OCI-M1 (cell line): ENCODE results near the gene MTAP.
A peak's percentile ranks its signal among the peaks of the same experiment; 100 is the strongest.

Experiments
- DNase-seq: peaks from one replicate; lab custom pipeline; 2025; lab: John Stamatoyannopoulos, UW

Gene MTAP

DNA sequence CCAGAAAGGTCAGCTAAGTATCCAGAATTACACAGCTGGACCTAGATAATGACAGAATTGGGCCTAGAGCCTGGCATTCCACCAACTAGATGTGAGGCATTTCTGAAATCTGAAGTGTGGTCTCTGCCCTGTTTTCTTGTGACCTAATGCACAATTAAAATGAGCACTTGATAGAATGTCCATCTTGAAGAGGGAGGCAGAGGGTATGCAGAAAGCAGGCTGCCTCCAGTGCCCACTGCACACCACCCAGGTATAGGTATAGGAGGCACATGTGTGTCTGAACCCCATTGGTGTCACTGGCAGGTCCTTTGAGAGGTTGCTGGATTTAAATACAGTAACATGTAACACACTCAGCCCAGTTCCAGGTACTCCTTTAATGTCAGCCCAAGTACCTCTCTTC lies 2.4 kb downstream of the MTAP start:
- DNase-seq = no peak

DNA sequence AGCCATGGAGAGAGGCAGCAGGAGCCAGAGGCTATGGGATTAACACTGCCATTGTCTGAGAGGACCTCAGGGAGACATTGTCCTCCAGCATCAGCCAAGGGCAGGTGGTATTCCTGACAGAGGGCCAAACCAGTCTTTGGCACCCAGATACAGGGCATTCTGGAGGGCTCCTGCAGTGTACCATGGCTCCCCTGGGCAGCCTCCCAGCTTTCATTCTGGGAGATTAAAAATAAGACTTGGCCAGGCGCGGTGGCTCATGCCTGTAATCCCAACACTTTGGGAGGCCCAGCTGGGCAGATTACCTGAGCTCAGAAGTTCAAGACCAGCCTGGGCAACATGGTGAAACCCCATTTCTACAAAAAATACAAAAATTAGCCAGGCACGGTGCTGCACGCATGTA lies 4.2 kb downstream of the MTAP start:
- DNase-seq = no peak

DNA sequence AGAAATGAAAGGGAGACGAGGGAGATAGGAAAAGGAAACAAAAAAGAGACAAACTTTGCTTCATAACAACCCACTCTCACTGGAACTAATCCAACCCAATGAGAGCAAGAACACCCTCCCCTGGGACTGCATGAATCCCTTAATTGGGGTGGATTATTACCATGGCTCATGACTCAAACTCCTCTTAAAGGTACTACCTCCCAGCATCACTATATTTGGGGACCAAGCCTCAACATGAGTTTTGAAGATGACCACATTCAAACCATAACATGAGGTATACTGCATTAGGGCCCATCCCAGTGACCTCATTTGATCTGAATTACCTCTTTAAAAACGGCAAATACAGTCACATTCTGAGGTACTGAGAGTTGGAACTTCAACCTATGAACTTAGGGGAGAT lies 8.0 kb downstream of the MTAP start:
- no peak for DNase-seq

DNA sequence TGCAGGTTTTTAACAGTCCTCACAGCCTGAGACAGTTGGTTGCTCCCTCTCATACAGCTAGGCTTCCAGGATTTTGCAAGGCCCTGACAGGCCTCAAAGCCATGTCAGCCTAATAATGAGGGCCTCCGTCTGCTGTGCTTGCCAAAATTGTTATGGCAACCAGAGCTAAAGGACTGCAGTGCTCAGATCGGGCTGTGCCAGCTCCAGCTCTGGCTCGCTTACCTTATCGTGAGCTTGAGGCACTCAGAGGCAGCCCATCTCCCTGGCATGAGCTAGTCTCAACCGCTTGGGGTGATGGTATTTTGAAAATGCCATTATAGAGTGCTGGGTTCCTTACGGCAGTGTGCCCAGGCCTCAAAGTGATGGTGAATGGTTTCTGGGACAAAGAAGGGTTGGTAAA lies 8.4 kb downstream of the MTAP start:
- no peak for DNase-seq

DNA sequence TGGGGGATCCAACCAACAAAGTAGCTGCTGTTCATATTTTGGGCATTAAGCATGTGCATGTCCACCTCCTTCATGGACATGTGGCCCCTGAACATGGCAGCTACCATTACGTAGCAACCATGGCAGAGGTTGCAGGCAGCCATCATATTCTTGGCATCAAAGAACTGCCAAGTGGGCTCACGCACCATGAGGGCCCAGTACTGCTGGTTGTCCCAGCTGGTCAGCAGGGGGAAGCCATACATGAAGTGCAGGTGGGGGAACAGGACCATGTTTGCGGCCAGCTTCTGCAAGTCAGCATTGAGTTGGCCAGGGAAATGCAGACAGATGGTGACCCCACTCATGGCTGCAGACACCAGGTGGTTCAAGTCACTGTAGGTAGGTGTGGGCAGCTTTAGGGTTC lies 9.5 kb downstream of the MTAP start:
- DNase-seq = no peak

DNA sequence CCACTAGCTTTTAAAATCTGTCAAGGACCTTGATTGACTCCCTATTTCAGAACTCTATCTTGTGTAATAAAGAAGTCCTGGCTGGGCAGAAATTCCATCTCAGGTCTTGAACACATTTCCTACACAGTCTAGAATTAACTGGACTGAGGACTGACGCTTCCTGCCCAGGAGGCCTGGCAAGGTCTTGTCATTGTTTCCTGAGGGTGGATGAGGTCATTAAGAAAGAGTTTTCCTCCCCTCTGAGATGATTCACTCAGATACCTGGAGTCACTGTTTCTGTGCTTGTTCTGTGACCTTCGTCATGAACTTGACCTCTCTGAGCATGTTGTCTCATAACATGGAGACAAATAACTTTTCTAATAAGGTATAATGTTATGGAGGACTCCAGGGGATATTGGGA lies 10.0 kb downstream of the MTAP start:
- no peak for DNase-seq

DNA sequence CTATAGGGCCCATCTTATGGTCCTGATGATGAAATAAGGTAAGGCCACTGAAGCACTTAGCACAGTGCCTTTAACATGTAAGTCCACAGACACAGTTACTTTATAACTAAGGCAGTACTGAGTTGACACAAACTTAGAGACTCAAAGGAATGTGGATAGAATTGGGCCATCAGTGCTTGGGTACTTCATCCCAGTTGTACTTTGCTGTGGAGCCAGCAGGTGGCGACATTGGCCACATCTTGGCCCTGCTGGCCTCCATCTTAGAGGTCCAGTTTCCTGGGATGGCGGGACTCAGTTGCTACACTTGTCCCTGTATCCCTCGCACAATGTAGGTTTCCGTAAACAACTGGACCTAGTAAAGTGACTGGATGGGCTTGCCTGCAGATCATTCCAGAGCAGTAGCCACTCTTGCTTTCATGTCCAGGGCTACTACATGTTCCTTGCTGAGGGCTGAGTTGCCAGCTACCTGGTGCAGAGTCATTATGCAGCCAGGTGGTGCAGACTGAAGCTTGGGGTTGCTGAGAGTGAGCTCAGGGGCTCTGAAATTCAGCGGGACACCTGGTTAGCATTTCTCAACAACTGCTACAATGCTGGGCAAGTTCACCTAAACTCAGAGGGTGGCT lies 10.6 kb downstream of the MTAP start:
- peak; percentile 81 for DNase-seq

DNA sequence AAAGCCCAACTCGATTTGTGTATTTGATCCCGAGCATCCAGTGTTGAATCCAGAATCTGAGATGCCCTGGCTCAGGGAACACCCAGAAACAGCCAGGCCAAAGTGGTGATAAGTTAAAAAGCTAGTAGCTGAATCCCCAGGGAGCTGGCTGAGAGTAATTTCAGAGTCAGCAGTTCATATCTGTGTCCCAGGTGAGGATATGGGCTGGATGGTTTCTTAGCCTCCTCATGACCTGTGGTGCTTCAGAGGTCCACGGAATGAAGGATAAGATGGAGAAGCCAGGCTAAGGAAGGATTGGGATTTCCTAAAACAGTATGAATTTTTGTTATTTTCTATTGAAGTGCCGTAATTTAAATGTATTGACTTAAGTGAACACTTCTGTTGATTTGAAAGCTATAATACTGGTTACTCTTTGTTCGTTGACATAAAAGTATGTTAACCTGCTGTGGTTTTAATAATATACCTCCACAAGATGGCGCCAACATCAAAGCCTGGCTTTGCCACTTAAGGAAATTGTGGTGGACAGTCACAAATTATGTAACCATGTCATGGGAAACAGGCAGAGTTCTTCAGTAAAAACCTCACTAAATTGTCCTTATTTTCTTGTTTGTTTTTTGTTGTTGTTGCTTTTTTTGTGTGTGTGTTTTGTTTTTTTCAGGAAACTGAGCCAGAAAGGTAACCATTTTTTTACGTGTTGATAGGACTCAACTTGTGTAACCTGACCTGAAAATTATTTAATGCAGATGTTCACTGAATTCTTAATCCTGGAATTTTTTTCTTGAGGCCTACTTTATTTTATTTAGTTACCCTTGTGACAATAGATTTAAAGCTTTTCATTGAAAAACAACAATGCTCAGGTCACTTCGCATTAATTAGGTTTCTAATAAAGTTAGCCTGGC lies 11.4 kb downstream of the MTAP start:
- peak; percentile 84 for DNase-seq

DNA sequence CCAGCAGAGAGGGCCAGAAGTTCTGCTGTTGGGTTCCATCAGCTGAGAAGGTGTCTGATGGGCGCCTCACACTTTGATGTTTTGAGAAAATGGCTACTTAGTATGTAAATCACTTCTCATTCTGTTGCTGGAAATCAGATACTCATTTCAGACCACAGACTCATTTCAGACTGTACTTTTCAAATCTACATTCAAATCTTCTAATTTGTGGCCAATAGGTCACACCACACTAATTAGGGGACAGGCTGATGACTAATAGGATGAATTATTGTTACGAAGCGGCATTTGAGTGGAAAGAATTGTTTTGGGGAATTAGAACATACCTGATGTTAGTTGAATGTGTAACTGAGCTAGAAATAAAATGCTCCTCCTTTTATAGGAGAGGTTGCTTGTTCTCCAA lies 13.2 kb downstream of the MTAP start:
- DNase-seq = no peak

DNA sequence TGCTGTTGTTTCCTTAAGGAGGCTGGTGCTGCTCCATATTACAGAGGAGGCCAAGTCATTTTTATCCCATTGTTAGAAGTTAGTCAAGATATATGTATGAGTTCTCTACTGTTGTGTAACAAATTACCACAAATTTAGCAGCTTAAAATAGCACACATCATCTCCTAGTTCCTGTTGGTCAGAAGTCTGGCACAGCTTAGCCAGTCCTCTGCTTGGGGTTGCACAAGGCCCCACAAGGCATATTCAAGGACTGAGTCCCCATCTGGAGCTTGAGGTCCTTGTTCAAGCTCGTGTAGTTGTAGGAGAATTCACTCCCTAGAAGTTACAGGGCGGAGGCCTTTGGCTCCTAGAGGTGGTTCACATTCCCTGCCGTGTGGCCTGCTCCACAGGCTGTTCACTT lies 14.7 kb downstream of the MTAP start:
- DNase-seq = no peak

DNA sequence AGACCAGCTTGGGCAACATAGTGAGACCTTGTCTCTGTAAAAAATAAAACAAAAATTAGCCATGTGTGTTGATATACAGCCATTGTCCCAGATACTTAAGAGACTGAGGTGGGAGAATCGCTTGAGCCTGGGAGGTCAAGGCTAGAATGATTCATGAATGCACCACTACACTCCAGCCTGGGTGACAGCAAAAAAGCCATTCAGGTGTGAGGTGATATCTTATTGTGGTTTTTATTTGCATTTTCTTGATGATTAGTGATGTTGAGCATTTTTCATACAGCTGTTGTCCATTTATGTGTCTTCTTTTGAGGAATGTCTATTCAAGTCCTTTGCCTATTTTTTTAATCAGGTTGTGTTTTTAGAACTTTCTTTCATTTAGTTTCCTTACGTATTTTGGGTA lies 23.2 kb downstream of the MTAP start:
- no peak for DNase-seq

DNA sequence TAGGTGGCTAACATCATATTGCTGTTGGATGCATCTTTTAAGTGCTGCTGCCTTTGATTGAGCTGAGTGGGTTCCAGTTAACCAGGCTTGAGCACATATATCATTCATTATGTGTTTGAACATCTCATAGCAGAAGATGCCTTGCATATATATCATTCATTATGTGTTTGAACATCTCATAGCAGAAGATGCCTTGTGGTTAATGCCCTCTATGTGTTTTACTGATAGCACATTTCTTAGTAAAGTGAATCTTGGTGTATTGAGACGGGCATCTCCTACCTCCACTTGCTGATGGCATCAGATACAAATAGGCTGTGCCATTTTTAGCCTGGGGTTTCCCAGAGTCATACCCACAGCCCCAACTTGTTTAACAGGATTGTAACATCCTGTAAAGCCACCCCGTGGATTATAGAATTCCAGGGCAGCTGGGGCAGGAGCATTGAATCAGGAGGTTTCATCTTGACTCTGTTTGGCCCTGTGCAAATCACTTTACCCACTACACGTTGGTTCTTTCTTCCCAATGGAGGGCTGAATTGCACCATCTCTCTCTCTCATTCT lies 26.5 kb downstream of the MTAP start:
- no peak for DNase-seq

DNA sequence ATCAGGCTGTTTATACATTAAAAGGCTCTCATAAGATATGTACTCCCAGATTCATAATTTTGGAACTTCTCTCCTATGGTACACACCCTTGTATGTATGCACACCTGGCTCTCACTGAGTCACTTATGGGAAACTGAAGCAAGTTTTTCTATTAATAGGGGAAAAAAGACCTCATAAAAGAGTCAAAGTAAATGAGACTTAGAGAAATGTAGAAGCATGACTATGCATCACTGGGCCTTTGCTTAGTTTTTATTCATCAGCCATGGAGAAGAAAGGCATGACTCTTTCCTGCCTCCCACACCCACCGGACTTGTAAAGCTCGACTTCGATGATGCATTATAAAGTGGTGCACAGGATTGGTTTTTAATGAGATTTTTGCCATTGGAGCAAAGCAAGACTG lies 28.2 kb downstream of the MTAP start:
- no peak for DNase-seq

DNA sequence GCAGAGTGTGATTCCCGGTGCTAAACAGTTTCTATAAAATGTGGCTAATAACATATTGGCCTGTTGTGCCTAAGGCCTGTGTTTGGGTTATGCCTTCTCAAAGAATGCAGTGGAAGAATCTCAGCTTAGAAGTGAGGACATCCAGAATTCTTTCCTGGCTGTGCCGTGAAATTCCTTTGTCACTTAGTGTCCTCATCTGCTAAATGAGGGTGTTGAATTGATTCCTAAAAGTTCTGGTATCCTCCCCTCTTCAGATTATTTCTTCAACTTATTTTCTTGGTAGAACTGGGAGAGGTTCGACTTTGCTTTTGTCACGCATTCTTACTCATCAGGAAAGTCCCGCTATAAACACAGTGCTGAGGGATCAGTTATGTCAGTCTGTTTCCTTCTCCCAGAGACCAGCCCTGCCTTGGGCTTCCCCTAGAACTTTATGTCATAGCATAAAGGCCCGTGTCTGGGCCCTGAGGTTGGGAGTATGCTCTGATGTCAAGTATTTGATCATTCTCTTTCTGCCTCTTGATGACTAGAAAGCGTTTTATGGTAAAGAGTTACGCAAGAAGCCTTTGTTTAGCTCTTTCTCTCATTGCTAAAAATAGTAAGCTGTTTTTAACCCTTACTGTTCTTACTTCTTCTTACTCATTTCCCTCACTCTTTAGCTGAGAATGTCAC lies 29.5 kb downstream of the MTAP start:
- peak; percentile 2 for DNase-seq

DNA sequence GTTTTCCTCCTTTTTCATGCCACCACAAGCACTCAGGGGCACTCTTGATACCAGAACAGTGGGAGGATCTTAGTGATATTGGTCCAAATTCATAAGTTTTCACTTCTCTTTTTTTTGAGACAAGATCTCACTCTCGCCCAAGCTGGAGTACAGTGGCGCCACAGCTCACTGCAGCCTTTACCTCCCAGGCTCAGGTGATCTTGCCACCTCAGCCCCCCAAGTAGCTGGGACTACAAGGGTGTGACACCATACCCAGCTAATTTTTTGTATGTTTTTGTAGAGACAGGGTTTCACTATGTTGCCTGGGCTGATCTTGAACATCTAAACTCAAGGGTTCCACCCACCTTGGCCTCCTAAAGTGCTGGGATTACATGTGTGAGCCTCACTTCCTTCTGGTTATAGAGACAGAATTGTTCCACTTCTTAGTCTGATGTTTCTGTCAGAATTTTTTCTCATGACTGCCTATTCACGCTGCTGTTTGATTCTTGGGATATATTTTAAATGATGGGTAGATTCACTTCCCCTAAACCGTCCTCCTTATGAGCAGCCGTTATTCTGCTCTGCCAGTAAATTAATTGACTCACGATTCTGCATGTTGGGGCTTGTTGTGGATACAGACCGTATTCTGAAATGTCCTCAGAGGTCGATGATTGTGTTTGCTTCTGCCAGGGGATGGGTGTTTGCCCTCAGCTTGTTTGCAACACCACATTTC lies 30.8 kb downstream of the MTAP start:
- no peak for DNase-seq

DNA sequence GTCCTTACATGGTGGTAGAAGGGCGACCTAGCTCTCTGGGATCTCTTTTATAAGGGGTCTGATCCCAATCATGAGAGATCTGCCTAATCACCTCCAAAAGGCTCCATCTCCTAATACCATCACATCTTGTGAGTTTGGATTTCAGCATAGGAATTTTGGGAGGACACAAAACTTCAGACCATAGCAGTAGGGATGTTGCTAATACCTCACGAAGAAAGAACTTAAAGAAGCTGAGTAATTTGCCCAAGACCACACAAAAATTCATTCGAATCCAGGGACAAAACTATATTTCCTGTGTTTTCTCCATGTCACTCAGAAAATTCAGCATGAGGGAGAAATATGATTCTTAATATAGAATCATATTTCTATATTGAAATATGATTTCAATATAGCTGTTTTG lies 32.7 kb downstream of the MTAP start:
- no peak for DNase-seq

DNA sequence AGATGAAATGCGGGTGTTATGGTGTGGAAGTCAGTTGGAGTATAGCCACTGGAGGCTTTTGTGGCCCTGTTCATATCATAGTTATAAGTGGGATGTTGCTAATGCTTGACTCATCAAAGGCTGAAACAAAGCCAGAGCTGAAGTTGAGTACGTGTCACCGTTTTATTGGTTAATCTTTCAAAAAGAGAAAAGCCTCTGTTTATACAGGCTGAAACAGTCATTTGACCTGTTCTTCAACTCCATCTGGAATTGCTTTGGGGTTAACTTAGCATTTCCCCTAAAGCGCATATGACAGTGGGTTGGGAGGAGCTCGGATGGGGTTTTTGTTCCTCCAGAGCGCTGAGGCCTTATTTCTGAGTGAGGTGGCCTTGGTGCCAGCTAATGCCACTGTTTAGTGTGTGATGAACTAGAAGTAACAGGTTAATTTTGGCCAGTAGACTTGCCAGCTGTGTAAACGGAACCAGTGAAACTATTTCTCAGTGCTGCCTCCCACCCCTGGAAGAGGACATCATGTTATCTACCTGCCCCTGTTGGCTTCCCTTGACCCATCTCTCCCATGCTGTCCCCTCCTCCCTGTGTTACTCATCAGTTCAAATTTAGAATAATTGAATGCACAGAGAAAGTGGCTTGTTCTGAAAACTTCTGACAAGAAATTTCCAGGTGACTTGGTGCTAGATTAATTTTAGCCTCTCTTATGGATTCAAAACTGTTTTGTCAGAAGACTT lies 34.2 kb downstream of the MTAP start:
- no peak for DNase-seq

DNA sequence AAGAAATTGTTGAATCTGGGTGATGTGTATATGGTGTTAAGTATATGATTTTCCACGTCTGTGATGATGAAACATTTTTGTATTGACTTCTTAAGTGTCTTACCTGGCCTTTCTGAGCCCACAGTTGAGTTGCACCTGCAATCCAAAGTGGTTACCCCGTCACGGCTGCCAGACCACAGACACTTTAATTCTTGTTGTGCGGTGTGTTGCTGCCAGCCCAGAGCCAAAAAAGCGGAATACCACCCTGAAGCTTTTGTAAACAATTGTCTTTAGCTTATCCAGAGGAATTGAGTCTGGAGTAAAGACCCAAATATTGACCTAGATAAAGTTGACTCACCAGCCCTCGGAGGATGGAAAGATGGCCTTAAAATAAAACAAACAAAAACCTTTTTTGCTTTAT lies 35.1 kb downstream of the MTAP start:
- no peak for DNase-seq

DNA sequence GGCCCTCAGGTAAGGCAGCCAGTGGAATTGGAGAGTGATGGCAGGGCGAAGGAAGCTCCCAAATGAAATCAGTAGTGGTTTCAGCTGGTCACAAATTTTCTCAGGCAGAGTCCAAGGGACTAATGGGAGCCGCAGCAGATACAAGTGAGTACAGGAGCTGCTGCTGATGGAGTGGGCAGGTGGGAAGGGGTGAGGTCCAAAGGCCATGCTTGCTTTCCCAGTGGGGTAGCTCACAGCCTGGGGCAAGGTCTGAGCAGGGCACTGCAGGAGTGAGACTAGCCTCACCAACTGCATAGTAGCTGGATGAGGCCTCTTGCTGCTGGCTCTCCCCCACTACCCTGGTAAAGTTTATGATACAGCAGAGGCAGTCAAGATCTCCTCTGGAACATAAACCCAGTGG lies 38.2 kb downstream of the MTAP start:
- DNase-seq = no peak

DNA sequence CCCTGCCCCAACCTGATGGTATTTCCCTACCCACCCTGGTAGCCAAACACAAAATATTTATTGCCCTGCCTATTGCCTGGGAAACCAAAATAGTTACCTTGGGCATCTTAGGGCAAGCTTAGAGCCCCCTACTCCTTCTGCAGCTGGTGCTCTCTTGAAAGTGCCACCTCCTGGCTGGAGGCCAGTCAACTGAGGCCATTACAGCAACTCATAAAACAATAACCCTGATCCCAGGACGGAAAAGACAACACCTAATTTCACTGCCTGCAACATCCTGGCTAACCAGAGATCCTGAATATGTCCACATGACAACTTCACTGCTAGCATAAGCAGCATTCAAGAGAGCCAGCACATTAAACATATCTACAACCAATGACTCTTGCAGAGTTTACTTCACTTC lies 38.7 kb downstream of the MTAP start:
- DNase-seq = no peak

DNA sequence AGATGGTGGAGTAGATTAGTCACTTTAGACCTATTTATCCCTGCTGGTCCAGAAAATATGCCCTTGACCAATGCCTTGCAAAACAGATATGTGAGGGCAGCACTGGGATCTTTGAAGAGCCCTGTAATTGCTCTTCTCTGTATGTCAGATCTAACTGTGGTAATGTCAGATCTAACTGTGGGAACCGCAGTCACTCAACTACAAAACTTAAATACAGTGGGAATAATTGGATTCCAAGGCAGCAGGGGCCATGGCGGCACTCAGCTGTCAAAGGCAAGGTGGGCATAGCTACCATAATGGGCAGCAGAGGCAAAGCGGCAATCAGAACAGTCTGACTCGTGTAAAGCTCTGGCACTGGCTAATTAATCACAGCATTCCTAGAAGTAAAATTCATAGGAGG lies 46.2 kb downstream of the MTAP start:
- no peak for DNase-seq

DNA sequence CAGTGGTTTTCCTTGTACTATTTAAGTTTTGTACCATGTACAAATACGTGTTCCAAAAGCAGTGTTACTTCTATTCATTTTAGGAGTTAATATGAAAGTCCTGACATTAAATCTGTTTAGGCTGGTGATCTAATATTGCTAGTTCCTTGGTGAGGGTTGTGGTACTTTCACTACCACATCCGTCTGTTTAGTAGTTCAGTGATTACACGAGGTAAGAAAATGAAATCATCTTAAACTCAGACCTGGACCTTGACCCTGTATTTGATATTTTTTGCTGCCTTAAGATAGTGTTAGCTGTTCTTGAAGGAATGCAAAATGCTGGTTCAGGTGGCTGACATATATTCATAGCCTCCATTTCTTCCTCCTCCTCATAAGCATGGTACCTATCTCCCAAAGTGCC lies 50.3 kb downstream of the MTAP start:
- no peak for DNase-seq
